Stimulated activated CD4-positive, alpha-beta T cell treated with anti-CD3 and anti-CD28 coated beads, Interleukin-1b, Interleukin-23, amount 100 ng/mL, for 4 hours (primary cell): ENCODE results near the gene TEX2.

Experiments
- DNase-seq, 2 donors: peaks; one replicate each; pipeline ENCODE4 v3.0.0-alpha.2; 2020; ENCODE audit warnings: low read depth in 2 of 2

TEX2 gene

GRCh38 chr17:64117981-64118979, 144.8 kb downstream of the TEX2 start:
- DNase-seq: no peak

- no peak for DNase-seq
Observed at GRCh38 chr17:64115822-64116534, 147.1 kb downstream of the TEX2 start.

GRCh38 chr17:64115043-64115698, 147.9 kb downstream of the TEX2 start:
- no peak for DNase-seq

GRCh38 chr17:64113006-64113405, 150.1 kb downstream of the TEX2 start:
- DNase-seq: no peak

- DNase-seq: no peak
Observed at GRCh38 chr17:64111831-64112230, 151.2 kb downstream of the TEX2 start.

- DNase-seq: no peak
Observed at GRCh38 chr17:64110379-64111152, 152.5 kb downstream of the TEX2 start.

GRCh38 chr17:64109400-64109799, 153.7 kb downstream of the TEX2 start:
- DNase-seq: no peak

- DNase-seq: no peak
Observed at GRCh38 chr17:64107500-64108236, 155.4 kb downstream of the TEX2 start.

- no peak for DNase-seq
Observed at GRCh38 chr17:64106918-64107317, 156.1 kb downstream of the TEX2 start.

- no peak for DNase-seq
Observed at GRCh38 chr17:64103391-64104364, 159.4 kb downstream of the TEX2 start.

GRCh38 chr17:64102627-64103390, 160.3 kb downstream of the TEX2 start:
- DNase-seq: no peak

GRCh38 chr17:64099543-64099942, 163.5 kb downstream of the TEX2 start:
- no peak for DNase-seq
